Activated gamma-delta T cell treated with anti-CD3 and anti-CD28 coated beads, Interleukin-2, amount 50 U/mL, for 16 hours (primary cell): ENCODE data around the gene HINFP.
A peak's percentile ranks its signal among the peaks of the same experiment; 100 is the strongest.
"Not testable (repeated sequence)": the region's sequence is repeated elsewhere in the genome, so short reads cannot be mapped to it uniquely, and the experiment has no call there.

Experiments used
- DNase-seq: peaks from one replicate; pipeline ENCODE4 v3.0.0-alpha.2; 2020; ENCODE audit warnings: low read depth

HINFP gene

GRCh38 chr11:119100246-119100970 is 21.0 kb upstream of the HINFP start:
- DNase-seq, result no peak

- no peak for DNase-seq
These were observed 20.2 kb upstream of the HINFP start for GRCh38 chr11:119100994-119101758.

- peak; percentile 75 for DNase-seq
These were observed 19.5 kb upstream of the HINFP start, which contains the start of gene DPAGT1 for GRCh38 chr11:119101759-119102423. Gene DPAGT1 (minus strand): TSS chr11:119101853. CDS start chr11:119101655, 198 bp downstream.

GRCh38 chr11:119103161-119103664 is 18.2 kb upstream of the HINFP start:
- not testable (repeated sequence) for DNase-seq

- DNase-seq, result no peak
These were observed 17.6 kb upstream of the HINFP start for GRCh38 chr11:119103793-119104192.

- peak; percentile 79 for DNase-seq
These were observed 14.5 kb upstream of the HINFP start, which contains the start of gene C2CD2L for GRCh38 chr11:119106564-119107537. Gene C2CD2L (plus strand): TSS chr11:119107344. CDS start chr11:119107742, 398 bp downstream.

- no peak for DNase-seq
These were observed 13.7 kb upstream of the HINFP start for GRCh38 chr11:119107538-119108145.

GRCh38 chr11:119108146-119108856 is 13.1 kb upstream of the HINFP start:
- no peak for DNase-seq

GRCh38 chr11:119108857-119109221 is 12.5 kb upstream of the HINFP start:
- no peak for DNase-seq

GRCh38 chr11:119109843-119110242 is 11.5 kb upstream of the HINFP start:
- DNase-seq, result no peak

GRCh38 chr11:119110439-119110838 is 10.9 kb upstream of the HINFP start:
- DNase-seq, result no peak

GRCh38 chr11:119111361-119111925 is 9.9 kb upstream of the HINFP start:
- DNase-seq, result no peak

GRCh38 chr11:119112314-119113020 is 8.9 kb upstream of the HINFP start:
- DNase-seq, result no peak

GRCh38 chr11:119113716-119114115 is 7.7 kb upstream of the HINFP start:
- no peak for DNase-seq

- no peak for DNase-seq
These were observed 7.0 kb upstream of the HINFP start for GRCh38 chr11:119114351-119114750.

GRCh38 chr11:119115484-119116234 is 5.7 kb upstream of the HINFP start:
- no peak for DNase-seq

- no peak for DNase-seq
These were observed 5.2 kb upstream of the HINFP start for GRCh38 chr11:119116235-119116594.

- no peak for DNase-seq
These were observed 4.8 kb upstream of the HINFP start for GRCh38 chr11:119116601-119117000.
